GM18499 (cell line): ENCODE results near the gene CAMK2N2.

Source experiments
- ATAC-seq: cut with Tn5 transposase; IDR thresholded peaks from one replicate; pipeline ENCODE4 v1.9.1; 2021; ENCODE audit warnings: moderate number of reproducible peaks; ENCODE audit not compliant: insufficient read depth, unreplicated experiment

The CAMK2N2 gene

DNA sequence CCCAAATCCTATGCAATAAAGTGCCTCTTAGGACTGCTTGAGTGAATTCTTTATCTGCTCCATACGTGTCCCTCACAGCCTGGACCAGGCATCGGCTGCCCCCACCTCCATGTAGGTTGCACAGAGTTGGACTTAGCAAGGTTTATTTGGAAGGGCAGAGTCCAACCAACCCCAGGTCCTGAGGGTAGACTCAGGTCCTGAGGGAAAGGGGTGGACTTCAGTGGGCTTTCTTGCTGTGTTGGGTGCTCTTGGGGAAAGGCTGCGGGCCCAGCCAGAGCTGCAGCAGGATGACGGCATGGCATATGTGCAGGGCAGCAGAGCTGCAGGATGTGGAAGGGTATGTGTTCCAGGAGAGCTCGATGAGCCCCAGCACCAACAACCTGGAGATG lies 19.1 kb downstream of the CAMK2N2 start:
- ATAC-seq, result no peak

- ATAC-seq, result no peak
These were observed 19.7 kb downstream of the CAMK2N2 start for GRCh38 chr3:184241447-184242296.

DNA sequence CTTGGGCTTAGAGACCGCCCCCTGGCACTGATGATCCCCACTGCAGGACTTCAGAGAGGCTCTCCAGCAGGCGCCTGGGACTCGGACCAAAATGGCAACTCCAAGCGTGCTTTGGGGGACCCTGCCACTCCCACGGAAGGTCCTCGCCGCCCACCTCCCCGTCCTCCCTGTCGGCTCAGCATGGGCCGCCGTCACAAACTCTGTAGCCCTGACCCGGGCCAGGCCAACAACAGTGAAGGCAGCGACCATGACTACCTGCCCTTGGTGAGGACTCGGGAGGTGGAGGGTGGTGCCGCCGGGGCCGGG lies 20.3 kb downstream of the CAMK2N2 start:
- ATAC-seq, result no peak

DNA sequence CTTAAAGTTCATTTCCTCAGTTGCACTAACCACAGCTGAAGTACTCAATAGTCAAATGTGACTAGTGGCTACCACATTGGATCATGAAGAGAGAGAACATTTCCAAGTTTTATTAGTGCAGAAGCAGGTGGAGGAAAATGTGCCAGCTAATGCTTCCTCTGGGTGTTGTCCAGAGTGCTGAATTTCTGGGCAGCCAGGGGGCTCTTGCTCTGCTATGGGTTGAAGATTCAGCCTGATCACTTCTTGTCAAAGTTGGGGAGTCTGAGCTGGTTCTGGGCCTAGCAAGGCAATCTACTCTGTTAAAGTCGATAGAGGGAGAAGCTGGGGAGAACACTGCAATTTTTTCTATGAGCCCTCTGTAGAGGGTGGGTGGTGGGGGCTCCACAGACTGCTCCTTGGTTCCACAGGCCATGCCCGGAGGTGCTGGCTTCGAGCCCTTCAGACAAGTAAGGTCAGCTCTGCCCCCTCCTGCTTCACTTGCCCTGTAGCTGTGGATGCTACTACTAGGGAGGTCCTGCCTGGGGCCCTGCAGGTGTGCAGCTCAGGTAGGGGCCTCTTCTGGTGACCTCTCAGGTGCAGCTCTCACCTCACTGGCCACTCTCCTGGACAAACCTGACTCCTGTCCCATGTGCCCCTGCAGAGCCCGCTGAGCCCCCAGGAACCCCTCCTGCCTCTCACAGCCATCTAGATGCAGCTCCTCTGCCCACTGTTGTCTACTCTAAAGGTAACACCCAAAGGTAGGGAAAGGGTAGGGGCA lies 20.8 kb downstream of the CAMK2N2 start:
- ATAC-seq, result no peak

DNA sequence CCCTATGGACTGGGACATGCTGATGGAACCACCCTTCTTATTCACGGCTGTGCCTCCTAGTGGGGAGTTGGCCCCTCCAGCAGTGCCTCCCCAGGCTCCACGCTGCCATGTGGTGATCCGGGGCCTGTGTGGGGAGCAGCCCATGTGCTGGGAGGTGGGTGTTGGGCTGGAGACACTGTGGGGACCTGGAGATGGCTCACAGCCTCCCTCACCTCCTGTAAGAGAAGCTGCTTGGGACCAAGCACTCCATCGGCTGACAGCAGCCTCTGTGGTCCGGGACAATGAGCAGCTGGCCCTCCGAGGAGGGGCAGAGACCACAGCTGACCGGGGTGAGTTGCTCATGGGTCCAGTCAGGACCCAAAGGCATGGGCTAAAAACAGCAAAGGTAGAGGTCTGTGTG lies 21.6 kb downstream of the CAMK2N2 start:
- no peak for ATAC-seq

DNA sequence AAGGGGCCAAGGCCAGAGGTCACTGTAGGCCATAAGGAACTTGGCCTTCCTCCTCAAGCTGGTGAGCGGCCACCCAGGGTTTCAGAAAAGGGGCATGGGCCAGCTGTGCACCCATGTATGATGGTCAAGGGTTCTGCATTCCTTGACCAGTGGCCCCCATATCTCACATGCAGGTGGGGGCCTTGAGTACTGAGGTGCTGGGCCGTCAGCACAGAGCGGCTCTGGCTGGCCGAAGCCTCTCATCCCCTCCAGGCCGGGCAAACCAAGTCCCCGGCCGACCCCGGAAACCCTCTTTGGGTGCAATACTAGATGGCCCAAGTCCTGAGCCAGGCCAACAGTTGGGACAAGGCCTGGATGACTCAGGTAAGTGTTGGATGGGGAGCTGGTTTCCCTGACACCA lies 22.1 kb downstream of the CAMK2N2 start:
- ATAC-seq, result no peak

DNA sequence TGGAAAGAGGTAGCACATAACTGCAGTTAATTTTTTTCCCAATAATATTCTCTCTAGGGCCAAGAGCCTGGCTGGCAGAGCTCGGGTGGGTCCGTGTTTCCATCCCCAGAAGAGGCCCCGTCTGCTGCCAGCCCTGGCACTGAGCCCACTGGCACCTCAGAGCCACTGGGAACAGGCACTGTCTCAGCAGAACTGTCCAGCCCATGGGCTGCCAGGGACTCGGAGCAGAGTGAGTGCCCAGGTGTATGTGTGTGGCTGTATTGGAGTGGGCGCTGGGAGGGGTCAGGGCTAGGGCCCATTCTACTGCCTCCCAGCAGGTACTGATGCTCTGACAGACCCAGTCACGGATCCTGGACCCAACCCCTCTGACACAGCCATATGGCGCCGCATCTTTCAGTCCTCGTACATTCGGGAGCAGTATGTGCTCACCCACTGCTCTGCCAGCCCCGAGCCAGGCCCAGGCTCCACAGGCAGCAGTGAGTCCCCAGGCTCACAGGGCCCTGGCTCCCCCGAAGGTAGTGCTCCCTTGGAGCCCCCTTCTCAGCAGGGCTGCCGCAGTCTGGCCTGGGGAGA lies 23.0 kb downstream of the CAMK2N2 start:
- ATAC-seq, result no peak

GRCh38 chr3:184237807-184238206 lies 23.5 kb downstream of the CAMK2N2 start:
- no peak for ATAC-seq

DNA sequence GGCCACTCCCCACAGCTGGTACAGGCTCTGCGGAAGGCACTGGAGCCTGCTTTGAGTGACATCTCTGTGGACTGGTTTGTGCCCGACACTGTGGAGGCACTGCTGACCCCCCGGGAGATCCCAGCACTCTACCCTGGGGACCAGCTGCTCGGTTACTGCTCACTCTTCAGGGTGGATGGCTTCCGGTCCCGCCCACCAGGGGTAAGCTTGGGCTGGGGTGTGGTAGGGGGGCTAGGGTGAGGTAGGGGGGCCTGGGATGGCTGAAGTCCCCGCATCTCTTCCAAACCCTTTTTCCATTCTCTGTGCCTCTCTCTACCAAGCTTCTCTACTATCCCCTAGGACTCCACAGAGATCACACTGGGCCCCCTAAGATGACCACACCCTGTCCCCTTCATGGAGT lies 24.1 kb downstream of the CAMK2N2 start:
- no peak for ATAC-seq

GRCh38 chr3:184236636-184237035 lies 24.7 kb downstream of the CAMK2N2 start:
- no peak for ATAC-seq

DNA sequence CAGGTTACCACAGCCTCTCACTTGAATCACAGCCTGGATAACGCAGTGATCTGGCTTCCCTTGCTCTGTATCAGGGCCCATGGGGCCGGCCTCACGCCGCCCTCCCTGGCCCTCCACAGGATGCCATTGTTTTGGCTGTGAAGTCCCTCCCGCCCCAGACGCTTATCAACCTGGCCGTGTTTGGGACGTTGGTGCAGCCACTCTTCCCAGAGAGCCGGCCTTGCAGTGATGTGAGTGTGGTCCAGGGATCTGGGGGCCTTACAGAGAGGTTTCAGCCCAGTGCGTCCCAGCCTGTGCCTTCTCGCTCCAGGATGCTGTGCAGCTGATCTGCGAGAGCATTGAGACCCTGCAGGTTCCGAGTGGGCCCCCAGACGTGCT lies 25.3 kb downstream of the CAMK2N2 start:
- ATAC-seq, result no peak

GRCh38 chr3:184235381-184236032 lies 25.8 kb downstream of the CAMK2N2 start:
- ATAC-seq, result no peak

DNA sequence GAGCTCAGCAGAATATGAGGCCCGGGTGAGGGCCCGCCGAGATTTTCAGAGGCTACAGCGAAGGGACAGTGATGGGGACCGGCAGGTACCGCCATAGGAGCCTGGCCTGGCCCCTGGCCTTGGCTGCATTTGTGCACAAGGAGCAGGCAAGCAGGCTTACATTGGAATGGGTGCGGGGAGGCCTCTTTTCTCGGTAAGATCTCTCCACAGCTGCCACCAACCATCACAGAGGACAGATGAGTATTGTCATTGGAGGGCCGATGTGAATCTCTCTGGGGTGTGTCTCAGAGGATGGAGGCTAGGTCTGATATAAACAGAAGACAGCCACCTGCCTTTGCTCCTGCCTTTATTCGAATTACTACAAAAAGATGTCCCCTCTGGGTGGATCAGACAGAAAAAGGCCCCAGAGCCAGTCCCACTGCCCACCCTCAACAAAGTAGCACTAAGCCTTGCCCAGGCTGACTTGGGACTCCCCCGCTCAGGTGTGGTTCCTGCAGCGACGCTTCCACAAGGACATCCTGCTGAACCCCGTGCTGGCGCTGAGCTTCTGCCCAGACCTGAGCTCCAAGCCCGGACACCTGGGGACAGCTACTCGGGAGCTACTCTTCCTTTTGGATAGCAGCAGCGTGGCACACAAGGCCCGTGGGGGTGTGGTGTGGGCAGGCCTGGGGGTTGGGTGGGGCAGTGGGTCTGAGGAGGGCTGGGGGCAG lies 26.5 kb downstream of the CAMK2N2 start:
- no peak for ATAC-seq

- ATAC-seq, result no peak
These were observed 27.1 kb downstream of the CAMK2N2 start for GRCh38 chr3:184234224-184234623.

DNA sequence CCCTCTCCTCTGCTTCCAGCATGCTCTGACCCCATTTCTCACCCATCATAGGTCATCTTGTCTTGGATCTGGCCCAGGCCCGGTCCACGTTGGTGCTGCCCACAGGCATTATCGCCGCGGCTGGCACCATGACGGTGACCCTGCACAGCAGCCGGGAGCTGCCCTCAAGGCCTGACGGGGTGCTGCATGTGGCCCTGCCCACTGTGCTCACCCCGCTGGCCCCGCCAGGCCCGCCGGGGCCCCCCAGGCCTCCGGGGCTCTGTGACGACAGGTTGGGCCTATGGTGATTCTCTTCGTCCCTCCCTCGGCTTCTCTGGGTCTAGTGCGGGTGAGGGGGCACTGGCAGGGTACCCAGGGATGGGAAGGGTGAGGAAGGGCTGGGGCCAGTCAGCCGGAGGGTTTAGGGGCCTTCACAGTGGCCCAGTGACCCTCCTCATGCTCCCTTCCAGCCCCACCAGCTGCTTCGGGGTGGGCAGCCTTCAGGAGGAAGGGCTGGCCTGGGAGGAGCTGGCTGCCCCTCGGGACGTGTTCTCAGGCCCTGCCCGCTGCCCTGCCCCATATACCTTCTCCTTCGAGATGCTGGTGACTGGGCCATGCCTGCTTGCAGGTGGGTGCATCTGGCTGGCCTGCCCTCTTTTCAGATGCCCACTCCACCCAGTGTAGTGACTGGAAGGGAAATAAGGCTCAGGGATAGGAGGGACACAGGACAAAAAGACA lies 28.1 kb downstream of the CAMK2N2 start:
- ATAC-seq, result no peak

DNA sequence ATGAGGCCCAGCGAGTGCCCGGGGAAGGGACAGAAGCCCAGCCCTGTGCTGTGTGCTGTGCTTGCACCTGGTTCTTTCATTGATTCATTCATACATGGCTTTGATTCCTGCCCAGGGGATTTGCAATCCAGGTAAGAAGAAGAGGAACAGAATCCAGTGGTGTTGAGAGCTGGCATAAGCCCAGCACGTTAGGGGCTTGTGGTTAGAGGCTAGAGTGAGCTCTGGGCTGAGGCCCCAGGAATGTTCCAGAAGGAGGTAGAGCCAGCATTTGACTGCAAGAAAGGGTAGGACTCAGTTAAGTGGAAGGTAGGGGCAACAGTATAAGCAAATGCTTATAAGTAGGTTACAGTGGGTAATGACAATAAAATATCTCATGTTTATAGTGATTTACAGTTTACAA lies 29.7 kb downstream of the CAMK2N2 start:
- no peak for ATAC-seq

- no peak for ATAC-seq
These were observed 30.5 kb downstream of the CAMK2N2 start for GRCh38 chr3:184230603-184231528.

DNA sequence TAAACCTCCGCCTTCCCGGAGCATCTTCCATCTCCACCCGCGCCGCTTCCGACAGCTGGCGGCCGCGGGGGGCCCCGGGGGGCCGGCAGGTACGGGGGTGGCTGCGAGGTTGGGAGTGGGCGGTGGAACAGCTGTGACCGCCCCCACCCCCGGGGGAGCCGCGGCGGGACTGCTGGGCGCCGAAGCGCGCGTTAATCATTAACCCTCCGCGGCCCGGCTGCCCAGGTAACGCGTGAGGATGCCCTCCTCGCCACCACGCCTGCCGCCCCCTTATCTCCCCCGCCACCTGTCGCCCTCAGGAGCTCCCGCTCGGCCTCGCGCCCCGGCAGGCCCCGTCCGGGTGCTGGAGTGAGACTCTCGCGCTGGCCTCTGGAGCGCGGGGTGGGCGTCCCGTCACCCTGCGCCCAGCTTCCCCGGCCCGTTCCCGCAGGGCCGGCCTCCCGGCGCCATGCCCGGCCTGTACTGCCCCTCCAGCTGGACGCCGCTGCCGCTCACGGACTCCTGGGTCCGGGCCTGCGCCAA lies 31.2 kb downstream of the CAMK2N2 start:
- ATAC-seq, result no peak
